B cell (primary cell): ENCODE results near the gene CPPED1. TPM values are rescaled to one million over a fixed set of nuclear protein-coding genes. Genes with fewer than 3 reads are reported as not detected.

Experiments used
- ATAC-seq: fragments of 200-7000 bp; cut with Tn5 transposase; one replicate; pipeline ENCODE4 v1.10.0; 2021; ENCODE audit warnings: low read depth, mild to moderate bottlenecking, moderate number of reproducible peaks, moderate library complexity
- CTCF ChIA-PET: fragments of 350-600 bp; sonication (Branson Sonifier 250); formaldehyde crosslinking; loops from one replicate; lab custom pipeline; 2021; ENCODE audit warnings: antibody characterized with exemption, inconsistent platforms; lab: Charles Lee
- POLR2A ChIA-PET: fragments of 350-600 bp; sonication (Branson Sonifier 250); formaldehyde crosslinking; loops from one replicate; lab custom pipeline; 2021; ENCODE audit warnings: antibody characterized with exemption; lab: Charles Lee
- DNase-seq: peaks from one replicate; pipeline ENCODE4 v3.0.0; 2013
- H2AFZ ChIP-seq: 2 replicates; pipeline ENCODE4 v1.6.1; 2012; ENCODE audit warnings: mild to moderate bottlenecking, low read depth, low read length; ENCODE audit not compliant: insufficient read depth, poor library complexity, severe bottlenecking
- H3K27ac ChIP-seq, 2 donors: 1 replicate in 1 of 2; 2 replicates in 1 of 2; pipeline ENCODE4 v1.5.1; 2012 to 2013; ENCODE audit warnings: low read length in 2 of 2, mild to moderate bottlenecking in 2 of 2, moderate library complexity in 1 of 2
- H3K27me3 ChIP-seq, 4 experiments: fragments of 200-600 bp in 1 of 4; sonication (generic) in 1 of 4; replicated peaks in 1 of 4; 1 replicate in 2 of 4; 2 replicates in 2 of 4; pipeline versions ENCODE4 v1.6.1 to v1.7.0; 2013 to 2016; ENCODE audit warnings: low read length in 3 of 4, mild to moderate bottlenecking in 2 of 4, mixed read lengths in 1 of 4, moderate library complexity in 1 of 4; ENCODE audit not compliant: insufficient read depth in 4 of 4, control insufficient read depth in 3 of 4; ENCODE audit errors: control extremely low read depth in 1 of 4
- H3K36me3 ChIP-seq, 2 experiments: replicated peaks in 1 of 2; 1 replicate in 1 of 2; 2 replicates in 1 of 2; pipeline versions ENCODE4 v1.6.1 to v1.7.1; 2013; ENCODE audit warnings: low read length in 1 of 2; ENCODE audit not compliant: insufficient read depth in 2 of 2, control insufficient read depth in 1 of 2; ENCODE audit errors: control extremely low read depth in 1 of 2, extremely low read depth in 1 of 2
- H3K4me1 ChIP-seq, 2 donors: fragments of 200-600 bp in 1 of 2; sonication (generic) in 1 of 2; 1 replicate in 1 of 2; 2 replicates in 1 of 2; pipeline versions ENCODE4 v1.5.1 to v1.6.1; 2013 to 2017; ENCODE audit warnings: low read length in 2 of 2; ENCODE audit not compliant: control insufficient read depth in 2 of 2, insufficient read depth in 2 of 2
- H3K4me2 ChIP-seq: replicated peaks from 2 replicates; pipeline ENCODE3; 2012; ENCODE audit warnings: mild to moderate bottlenecking, low read depth, low read length; ENCODE audit not compliant: poor library complexity, severe bottlenecking
- H3K4me3 ChIP-seq, 5 experiments: fragments of 200-600 bp in 1 of 5; sonication (generic) in 1 of 5; 1 replicate in 3 of 5; 2 replicates in 2 of 5; pipeline versions ENCODE4 v1.5.1 to v1.7.0; 2011 to 2016; ENCODE audit warnings: low read length in 4 of 5, mild to moderate bottlenecking in 4 of 5, low read depth in 2 of 5, control low read depth in 1 of 5, moderate library complexity in 1 of 5; ENCODE audit not compliant: insufficient read depth in 1 of 5; ENCODE audit errors: control extremely low read depth in 1 of 5, extremely low read depth in 1 of 5
- H3K79me2 ChIP-seq: fragments of 200-600 bp; sonication (generic); one replicate; pipeline ENCODE4 v1.6.0; 2016; ENCODE audit warnings: low read length; ENCODE audit not compliant: control insufficient read depth, insufficient read depth
- H3K9ac ChIP-seq: fragments of 200-600 bp; sonication (generic); 2 replicates; pipeline ENCODE4 v1.6.1; 2017; ENCODE audit warnings: mild to moderate bottlenecking, low read length, moderate library complexity
- H3K9me3 ChIP-seq, 3 donors: one replicate each; pipeline versions ENCODE4 v1.6.1 to v1.7.1; 2013; ENCODE audit warnings: low read length in 2 of 3; ENCODE audit not compliant: control insufficient read depth in 2 of 3, insufficient read depth in 1 of 3; ENCODE audit errors: control extremely low read depth in 1 of 3
- H4K20me1 ChIP-seq: 2 replicates; pipeline ENCODE4 v1.6.0; 2012; ENCODE audit warnings: mild to moderate bottlenecking, low read length; ENCODE audit not compliant: insufficient read depth, control insufficient read depth, poor library complexity, severe bottlenecking
- H3K27ac Mint-ChIP-seq: one replicate; pipeline ENCODE4 v1.8.0; 2021; ENCODE audit warnings: mixed read lengths
- H3K27me3 Mint-ChIP-seq: one replicate; pipeline ENCODE4 v1.8.0; 2021; ENCODE audit warnings: mixed read lengths
- H3K4me1 Mint-ChIP-seq: one replicate; pipeline ENCODE4 v1.8.0; 2021; ENCODE audit warnings: mixed read lengths
- H3K4me3 Mint-ChIP-seq: one replicate; pipeline ENCODE4 v1.8.0; 2021; ENCODE audit warnings: mixed read lengths
- H3K9me3 Mint-ChIP-seq: one replicate; pipeline ENCODE4 v1.8.0; 2022; ENCODE audit warnings: mixed read lengths; ENCODE audit not compliant: insufficient read depth
- EZH2 ChIP-seq: IDR thresholded peaks from 2 replicates; pipeline ENCODE4 v1.6.1; 2012; ENCODE audit warnings: borderline replicate concordance, low read depth, mild to moderate bottlenecking, moderate library complexity, low read length; ENCODE audit not compliant: insufficient read depth, poor library complexity, severe bottlenecking
- WGBS: methylation state at CpG from one replicate; pipeline ENCODE4 v1.1.5; 2013; ENCODE audit warnings: missing lambda C conversion rate; ENCODE audit not compliant: insufficient coverage; 5-methylcytosine and 5-hydroxymethylcytosine counted together
- intact Hi-C: fragments of 100-400 bp; cut with micrococcal nuclease; formaldehyde crosslinking; loops from one replicate; pipeline ENCODE4 v1.10.0; 2022
- polyA plus RNA-seq: library from polyadenylated mRNA; depleted of rRNA; stranded (reverse); fragments of >200 nt; gene quantifications from 2 replicates; pipeline ENCODE4 v1.2.3, GENCODE V29; 2012
- total RNA-seq, 2 donors: library from RNA; stranded (reverse); fragments of 120-200 nt in 1 of 2; gene quantifications; 1 replicate in 1 of 2; 2 replicates in 1 of 2; pipeline versions ENCODE4 v1.2.3 to v1.2.4, GENCODE V29; 2013 to 2022
- TF ChIP-seq, protein P1 (sequence below): fragments of 200-600 bp; IDR thresholded peaks from one replicate; pipeline ENCODE4 v1.8.0; 2022; ENCODE audit warnings: antibody characterized with exemption, mild to moderate bottlenecking

Gene CPPED1
- total and polyA plus RNA-seq, 2 donors (not counting 1 experiment from before 2014, with no cell fraction given) = 5.9 to 11.3 TPM

DNA sequence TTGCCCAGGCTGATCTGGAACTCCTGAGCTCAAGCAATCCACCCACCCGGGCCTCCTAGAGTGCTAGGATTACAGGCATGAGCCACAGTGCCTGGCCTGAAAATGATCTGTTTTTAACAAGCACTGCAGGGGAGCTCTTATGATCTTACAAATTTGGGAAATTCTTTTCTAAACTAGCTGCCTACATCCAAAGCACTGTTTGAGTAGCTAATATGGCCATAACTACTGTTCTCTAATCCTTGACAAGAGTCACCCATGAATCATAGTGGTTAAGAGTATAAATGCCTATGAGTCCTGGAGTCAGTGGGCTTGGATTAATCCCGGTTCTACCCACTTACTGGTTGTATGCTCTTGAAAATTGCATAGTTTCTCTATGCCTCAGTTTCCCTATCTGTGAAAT lies 1.4 kb upstream of the CPPED1 start:
- DNase-seq = no peak
- peaks cover 21% of the 10 kb centered on the region for H3K4me1 Mint-ChIP-seq
- no CpG with 5 or more reads among the region's 2 CpGs for WGBS
- no peak overlapping the region for H3K27ac Mint-ChIP-seq
- no peaks in the 10 kb centered on the region for H3K9me3 Mint-ChIP-seq
- Histone ChIP-seq H3K9ac (no peak overlapping the region), H3K4me2 (no peak overlapping the region), H3K4me1 (peaks cover 19 to 24% of the 10 kb centered on the region in 2 donors), H4K20me1 (no peaks in the 10 kb centered on the region), H3K79me2 (no peaks in the 10 kb centered on the region), H3K27me3 (peaks cover 0 to 3% (median 0%) of the 10 kb centered on the region in 4 experiments), H3K4me3 (no peak overlapping the region), H2AFZ (peak overlapping the region; percentile 43), H3K36me3 (no peaks in the 10 kb centered on the region), H3K9me3 (peaks cover 0 to 17% (median 0%) of the 10 kb centered on the region in 3 donors), H3K27ac (no peak overlapping the region)
- intact Hi-C loops = no loop called here
- H3K4me3 Mint-ChIP-seq = peak overlapping the region; percentile 39
- no peak for ATAC-seq
- peaks cover 4% of the 10 kb centered on the region for H3K27me3 Mint-ChIP-seq
- ChIA-PET CTCF (interaction anchor here (1.0 kb wide), 1 partner anchor 14 kb away, joined by 4 read pairs; no protein-coding TSS in a partner anchor), POLR2A (interaction anchor here (0.6 kb wide), 1 partner anchor 116 kb away, joined by 5 read pairs; no protein-coding TSS in a partner anchor)
- no peak for TF ChIP-seq EZH2
- TF ChIP-seq, protein P1, sequence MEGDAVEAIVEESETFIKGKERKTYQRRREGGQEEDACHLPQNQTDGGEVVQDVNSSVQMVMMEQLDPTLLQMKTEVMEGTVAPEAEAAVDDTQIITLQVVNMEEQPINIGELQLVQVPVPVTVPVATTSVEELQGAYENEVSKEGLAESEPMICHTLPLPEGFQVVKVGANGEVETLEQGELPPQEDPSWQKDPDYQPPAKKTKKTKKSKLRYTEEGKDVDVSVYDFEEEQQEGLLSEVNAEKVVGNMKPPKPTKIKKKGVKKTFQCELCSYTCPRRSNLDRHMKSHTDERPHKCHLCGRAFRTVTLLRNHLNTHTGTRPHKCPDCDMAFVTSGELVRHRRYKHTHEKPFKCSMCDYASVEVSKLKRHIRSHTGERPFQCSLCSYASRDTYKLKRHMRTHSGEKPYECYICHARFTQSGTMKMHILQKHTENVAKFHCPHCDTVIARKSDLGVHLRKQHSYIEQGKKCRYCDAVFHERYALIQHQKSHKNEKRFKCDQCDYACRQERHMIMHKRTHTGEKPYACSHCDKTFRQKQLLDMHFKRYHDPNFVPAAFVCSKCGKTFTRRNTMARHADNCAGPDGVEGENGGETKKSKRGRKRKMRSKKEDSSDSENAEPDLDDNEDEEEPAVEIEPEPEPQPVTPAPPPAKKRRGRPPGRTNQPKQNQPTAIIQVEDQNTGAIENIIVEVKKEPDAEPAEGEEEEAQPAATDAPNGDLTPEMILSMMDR = no peak

DNA sequence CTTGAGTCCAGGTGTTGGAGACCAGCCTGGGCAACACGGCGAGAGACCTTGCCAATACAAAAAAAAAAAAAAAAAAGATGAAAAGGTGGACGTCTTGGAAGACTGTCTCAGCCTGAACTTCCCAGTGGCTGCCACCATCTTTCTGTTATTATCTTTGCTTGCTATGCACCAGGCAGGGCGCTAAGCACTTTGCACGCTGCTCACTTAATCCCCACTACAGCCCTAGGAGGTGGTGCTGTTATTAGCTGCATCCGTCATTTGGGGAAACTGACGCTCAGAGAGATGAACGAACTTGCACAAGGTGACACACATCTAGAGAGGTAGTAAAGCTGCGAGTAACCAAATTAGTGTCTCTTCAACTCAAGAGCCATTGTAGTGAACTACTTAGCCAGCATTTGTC lies 708 bp upstream of the CPPED1 start:
- H3K9me3 ChIP-seq = peaks cover 0 to 17% (median 0%) of the 10 kb centered on the region in 3 donors
- H3K9me3 Mint-ChIP-seq = no peaks in the 10 kb centered on the region
- H3K27ac ChIP-seq = no peak overlapping the region
- H3K4me1 ChIP-seq = peaks cover 19 to 24% of the 10 kb centered on the region in 2 donors
- peak overlapping the region in 3 of 5 experiments; percentile 68 to 99 (median 73) for H3K4me3 ChIP-seq
- H3K36me3 ChIP-seq = no peaks in the 10 kb centered on the region
- no peaks in the 10 kb centered on the region for H4K20me1 ChIP-seq
- TF ChIP-seq EZH2 = no peak
- TF ChIP-seq, protein P1 = no peak
- no peak overlapping the region for H3K9ac ChIP-seq
- H3K4me2 ChIP-seq = peak overlapping the region; percentile 84
- H3K4me1 Mint-ChIP-seq = peaks cover 21% of the 10 kb centered on the region
- 71% methylated on average over 4 of the region's 9 CpGs for WGBS
- peak overlapping the region; percentile 68 for H3K4me3 Mint-ChIP-seq
- H3K27ac Mint-ChIP-seq = peak overlapping the region; percentile 59
- H2AFZ ChIP-seq = peak overlapping the region; percentile 43
- ChIA-PET POLR2A (interaction anchor here (0.6 kb wide), 1 partner anchor 116 kb away, joined by 5 read pairs; no protein-coding TSS in a partner anchor), CTCF (interaction anchor here (0.7 to 1.0 kb wide), 2 partner anchors 13 to 14 kb away, joined by 4 read pairs; no protein-coding TSS in a partner anchor)
- intact Hi-C loops = loop anchor here (5.0 kb wide), 2 partner anchors 347 to 1118 kb away; partner anchors contain the start of gene ERCC4
- H3K27me3 ChIP-seq = peaks cover 0 to 3% (median 0%) of the 10 kb centered on the region in 4 experiments
- peaks cover 4% of the 10 kb centered on the region for H3K27me3 Mint-ChIP-seq
- peak; percentile 8 for DNase-seq
- no peaks in the 10 kb centered on the region for H3K79me2 ChIP-seq
- ATAC-seq = no peak
